ENCODE measurements around the gene TGFB1I1. TPM values are rescaled to one million over a fixed set of nuclear protein-coding genes. Genes with fewer than 3 reads are reported as not detected.
"Not testable (repeated sequence)": the region's sequence is repeated elsewhere in the genome, so short reads cannot be mapped to it uniquely, and the experiment has no call there.

Gene TGFB1I1
- total RNA-seq, 1 experiment from 2014 or later, result 0.43 TPM

GRCh38 chr16:31487720-31488467, 15.9 kb downstream of the TGFB1I1 start:
- peak; percentile 54 for DNase-seq (ENCODE audit: low spot score)

GRCh38 chr16:31488468-31489297, 16.7 kb downstream of the TGFB1I1 start:
- DNase-seq (ENCODE audit: low spot score), result no peak

- no peak for DNase-seq (ENCODE audit: low spot score)
Measured at GRCh38 chr16:31489298-31489564, 17.3 kb downstream of the TGFB1I1 start.

- no peak for DNase-seq (ENCODE audit: low spot score)
Measured at GRCh38 chr16:31489616-31490584, 17.9 kb downstream of the TGFB1I1 start.

GRCh38 chr16:31491778-31492418, 19.9 kb downstream of the TGFB1I1 start:
- no peak for DNase-seq (ENCODE audit: low spot score)

GRCh38 chr16:31493506-31494125, 21.7 kb downstream of the TGFB1I1 start:
- DNase-seq (ENCODE audit: low spot score), result no peak

- no peak for DNase-seq (ENCODE audit: low spot score)
Measured at GRCh38 chr16:31496670-31497069, 24.7 kb downstream of the TGFB1I1 start.

GRCh38 chr16:31498493-31498892, 26.5 kb downstream of the TGFB1I1 start:
- no peak for DNase-seq (ENCODE audit: low spot score)

GRCh38 chr16:31499928-31500327, 28.0 kb downstream of the TGFB1I1 start:
- no peak for DNase-seq (ENCODE audit: low spot score)

- no peak for DNase-seq (ENCODE audit: low spot score)
Measured at GRCh38 chr16:31501226-31501965, 29.4 kb downstream of the TGFB1I1 start.

GRCh38 chr16:31501966-31502348, 30.0 kb downstream of the TGFB1I1 start:
- DNase-seq (ENCODE audit: low spot score), result no peak

GRCh38 chr16:31502981-31503380, 31.0 kb downstream of the TGFB1I1 start:
- DNase-seq (ENCODE audit: low spot score), result no peak

GRCh38 chr16:31503555-31503954, 31.6 kb downstream of the TGFB1I1 start:
- DNase-seq (ENCODE audit: low spot score), result not testable (repeated sequence)

GRCh38 chr16:31504159-31504558, 32.2 kb downstream of the TGFB1I1 start:
- DNase-seq (ENCODE audit: low spot score), result no peak

- no peak for DNase-seq (ENCODE audit: low spot score)
Measured at GRCh38 chr16:31505483-31505882, 33.5 kb downstream of the TGFB1I1 start.

- DNase-seq (ENCODE audit: low spot score), result peak; percentile 31
Measured at GRCh38 chr16:31507617-31507928, 35.6 kb downstream of the TGFB1I1 start.

GRCh38 chr16:31507929-31508705, 36.2 kb downstream of the TGFB1I1 start, which contains the start of gene RUSF1:
RUSF1 (minus strand) TSS chr16:31508391; CDS start chr16:31508373, 18 bp downstream.
- peak; percentile 82 for DNase-seq (ENCODE audit: low spot score)

- no peak for DNase-seq (ENCODE audit: low spot score)
Measured at GRCh38 chr16:31508706-31509195, 36.8 kb downstream of the TGFB1I1 start.

- DNase-seq (ENCODE audit: low spot score), result peak; percentile 20
Measured at GRCh38 chr16:31513126-31513525, 41.2 kb downstream of the TGFB1I1 start.

Measured in HT-29 (cell line).